PC-9 (cell line): Measurements from ENCODE around the gene MCM6. TPM values are rescaled to one million over a fixed set of nuclear protein-coding genes. Genes with fewer than 3 reads are reported as not detected.
"Not testable (repeated sequence)": the region's sequence is repeated elsewhere in the genome, so short reads cannot be mapped to it uniquely, and the experiment has no call there.

ENCODE experiments used
- BruUV-seq: library from RNA; stranded (reverse); fragments of 400-500 nt; replicated peaks from 2 replicates; lab custom pipeline; 2021; lab: Mats Ljungman, UMichigan
- CTCF ChIA-PET: fragments of 300-600 bp; sonication (Branson Sonifier 250); formaldehyde crosslinking; loops from one replicate; lab custom pipeline; 2022; ENCODE audit warnings: antibody characterized with exemption; lab: Charles Lee
- POLR2A ChIA-PET: fragments of 300-600 bp; sonication (Branson Sonifier 250); formaldehyde crosslinking; loops from one replicate; lab custom pipeline; 2022; ENCODE audit warnings: antibody characterized with exemption; ENCODE audit not compliant: unreplicated experiment; lab: Charles Lee
- DNase-seq, 2 experiments: peaks; one replicate each; pipeline versions ENCODE4 v3.0.0 to v3.0.0-alpha.2; 2015 to 2022; ENCODE audit warnings: mixed read lengths in 1 of 2
- H2AFZ ChIP-seq: fragments of 200-600 bp; sonication (generic); 2 replicates; pipeline ENCODE4 v1.8.1; 2017; ENCODE audit warnings: antibody characterized with exemption
- H3F3A ChIP-seq: fragments of 200-600 bp; sonication (generic); 2 replicates; pipeline ENCODE4 v1.8.1; 2017; ENCODE audit warnings: antibody characterized with exemption, mild to moderate bottlenecking, low read depth; ENCODE audit not compliant: insufficient read depth
- H3K27ac ChIP-seq: fragments of 200-600 bp; sonication (generic); 2 replicates; pipeline ENCODE4 v1.6.1; 2016; ENCODE audit warnings: mixed run types
- H3K27me3 ChIP-seq: fragments of 200-600 bp; sonication (generic); 2 replicates; pipeline ENCODE4 v1.6.1; 2016; ENCODE audit warnings: low read depth, mixed run types; ENCODE audit not compliant: insufficient read depth
- H3K36me3 ChIP-seq: fragments of 200-600 bp; sonication (generic); 2 replicates; pipeline ENCODE4 v1.6.1; 2016; ENCODE audit warnings: low read depth, mixed run types
- H3K4me1 ChIP-seq: fragments of 200-600 bp; sonication (generic); replicated peaks from 2 replicates; pipeline ENCODE4 v1.6.1; 2016; ENCODE audit warnings: mixed run types; ENCODE audit not compliant: insufficient read depth
- H3K4me2 ChIP-seq: fragments of 200-600 bp; sonication (generic); 2 replicates; pipeline ENCODE4 v1.6.1; 2017; ENCODE audit warnings: mixed run types
- H3K4me3 ChIP-seq: fragments of 200-600 bp; sonication (generic); 2 replicates; pipeline ENCODE4 v1.6.1; 2016; ENCODE audit warnings: mixed run types
- H3K79me2 ChIP-seq: fragments of 200-600 bp; sonication (generic); 2 replicates; pipeline ENCODE4 v1.6.1; 2017; ENCODE audit warnings: low read depth, mixed run types
- H3K9me2 ChIP-seq: fragments of 200-600 bp; sonication (generic); 2 replicates; pipeline ENCODE4 v1.8.1; 2017; ENCODE audit warnings: mild to moderate bottlenecking; ENCODE audit not compliant: insufficient read depth
- H3K9me3 ChIP-seq: fragments of 200-600 bp; sonication (generic); 2 replicates; pipeline ENCODE4 v1.8.1; 2016; ENCODE audit warnings: low read depth; ENCODE audit not compliant: insufficient read depth
- H4K20me1 ChIP-seq: fragments of 200-600 bp; sonication (generic); 2 replicates; pipeline ENCODE4 v1.8.1; 2017; ENCODE audit not compliant: insufficient read depth
- CTCF ChIP-seq: fragments of 200-600 bp; sonication (generic); conservative IDR thresholded peaks from 2 replicates; pipeline ENCODE4 v1.6.1; 2017; ENCODE audit warnings: mixed run types, antibody characterized with exemption, mild to moderate bottlenecking, moderate library complexity
- EZH2 ChIP-seq: fragments of 200-600 bp; sonication (generic); IDR thresholded peaks from 2 replicates; pipeline ENCODE4 v1.8.0; 2017; ENCODE audit warnings: antibody characterized with exemption, low read depth
- intact Hi-C: fragments of 100-400 bp; cut with micrococcal nuclease; formaldehyde crosslinking; loops from one replicate; pipeline ENCODE4 v1.10.0; 2022; ENCODE audit not compliant: unreplicated experiment
- total RNA-seq: library from RNA; stranded (reverse); gene quantifications from 2 replicates; pipeline ENCODE4 v1.2.3, GENCODE V29; 2021

Gene MCM6
- total RNA-seq, 1 experiment from 2014 or later: 33.1 TPM

- Histone ChIP-seq H3K27me3 (no peaks in the 10 kb centered on the region), H3K9me3 (peaks cover 8% of the 10 kb centered on the region; the same call in 1 of the 2 replicates), H3K4me2 (no peak overlapping the region), H3K9me2 (no peaks in the 10 kb centered on the region), H4K20me1 (no peaks in the 10 kb centered on the region), H3K4me1 (no peaks in the 10 kb centered on the region), H3K79me2 (no peaks in the 10 kb centered on the region), H2AFZ (no peak overlapping the region), H3F3A (no peaks in the 10 kb centered on the region), H3K36me3 (no peaks in the 10 kb centered on the region), H3K27ac (no peak overlapping the region), H3K4me3 (no peak overlapping the region)
- ChIA-PET CTCF (interaction anchor here (0.8 kb wide), 1 partner anchor 809 kb away, joined by 3 read pairs; no protein-coding TSS in a partner anchor), POLR2A (no interaction called here)
- intact Hi-C loops: loop anchor here (5.0 kb wide), 1 partner anchor 811 kb away; no protein-coding TSS in a partner anchor
- BruUV-seq: no TSS peak
- DNase-seq: no peak
- TF ChIP-seq CTCF: no peak
Observed at GRCh38 chr2:135798275-135798705, 78.0 kb downstream of the MCM6 start.

GRCh38 chr2:135797497-135798274, 78.6 kb downstream of the MCM6 start:
- intact Hi-C loops: loop anchor here (5.0 kb wide), 1 partner anchor 810 kb away; no protein-coding TSS in a partner anchor
- no peak overlapping the region for H3K4me2 ChIP-seq
- DNase-seq: peak; percentile 48 to 57
- POLR2A ChIA-PET: no interaction called here
- CTCF ChIA-PET: interaction anchor here (0.6 to 0.8 kb wide), 3 partner anchors 11 to 808 kb away, joined by 3 to 8 read pairs (median 3); no protein-coding TSS in a partner anchor
- H3K36me3 ChIP-seq: no peaks in the 10 kb centered on the region
- H3K27ac ChIP-seq: no peak overlapping the region
- H3K4me3 ChIP-seq: no peak overlapping the region
- BruUV-seq: no TSS peak
- no peak overlapping the region for H2AFZ ChIP-seq
- no peaks in the 10 kb centered on the region for H3K4me1 ChIP-seq
- H3K9me3 ChIP-seq: peaks cover 8% of the 10 kb centered on the region; the same call in 1 of the 2 replicates
- H3K79me2 ChIP-seq: no peaks in the 10 kb centered on the region
- no peaks in the 10 kb centered on the region for H4K20me1 ChIP-seq
- H3K27me3 ChIP-seq: no peaks in the 10 kb centered on the region
- H3K9me2 ChIP-seq: no peaks in the 10 kb centered on the region
- no peaks in the 10 kb centered on the region for H3F3A ChIP-seq
- TF ChIP-seq EZH2 (no peak), CTCF (peak; percentile 92)

GRCh38 chr2:135796606-135797005, 79.6 kb downstream of the MCM6 start:
- no peak overlapping the region for H2AFZ ChIP-seq
- no peaks in the 10 kb centered on the region for H3K27me3 ChIP-seq
- TF ChIP-seq EZH2 (no peak), CTCF (no peak)
- H3F3A ChIP-seq: peaks cover 3% of the 10 kb centered on the region; the same call in 1 of the 2 replicates
- H3K4me2 ChIP-seq: no peak overlapping the region
- H4K20me1 ChIP-seq: no peaks in the 10 kb centered on the region
- H3K27ac ChIP-seq: no peak overlapping the region
- intact Hi-C loops: loop anchor here (5.0 kb wide), 1 partner anchor 809 kb away; no protein-coding TSS in a partner anchor
- no peak overlapping the region for H3K4me3 ChIP-seq
- no peaks in the 10 kb centered on the region for H3K36me3 ChIP-seq
- H3K79me2 ChIP-seq: no peaks in the 10 kb centered on the region
- BruUV-seq: no TSS peak
- peaks cover 8% of the 10 kb centered on the region; the same call in 1 of the 2 replicates for H3K9me3 ChIP-seq
- H3K4me1 ChIP-seq: peaks cover 3% of the 10 kb centered on the region; the same call in 1 of the 2 replicates
- POLR2A ChIA-PET: no interaction called here
- H3K9me2 ChIP-seq: no peaks in the 10 kb centered on the region
- CTCF ChIA-PET: interaction anchor here (0.6 kb wide), 1 partner anchor 12 kb away, joined by 5 read pairs; no protein-coding TSS in a partner anchor
- DNase-seq: no peak

DNA sequence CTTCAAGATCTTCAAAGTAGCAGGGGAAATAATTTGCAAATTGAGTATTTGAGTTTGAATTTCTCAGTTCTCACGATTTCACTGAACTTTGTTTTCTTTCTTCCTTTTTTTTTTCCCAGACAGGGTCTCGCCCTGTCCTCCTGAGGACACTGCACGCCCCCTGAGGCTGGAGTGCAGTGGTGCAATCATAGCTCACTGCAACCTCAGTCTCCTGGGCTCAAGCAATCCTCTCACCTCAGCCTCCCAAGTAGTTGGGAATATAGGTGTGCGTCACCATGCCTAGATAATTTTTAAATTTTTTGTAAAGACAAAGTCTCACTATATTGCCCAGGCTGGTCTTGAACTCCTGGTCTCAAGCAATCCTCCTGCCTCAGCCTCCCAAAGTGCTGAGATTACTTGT, 80.6 kb downstream of the MCM6 start:
- H3K79me2 ChIP-seq, H2AFZ ChIP-seq, H3K9me2 ChIP-seq, H3K4me1 ChIP-seq, H3F3A ChIP-seq, CTCF ChIA-PET, POLR2A ChIA-PET, H4K20me1 ChIP-seq, H3K4me2 ChIP-seq, H3K4me3 ChIP-seq, H3K27me3 ChIP-seq, BruUV-seq, DNase-seq, H3K9me3 ChIP-seq, H3K27ac ChIP-seq, H3K36me3 ChIP-seq: not testable (repeated sequence)
- intact Hi-C loops: loop anchor here (5.0 kb wide), 1 partner anchor 808 kb away; no protein-coding TSS in a partner anchor
